Activated T-helper 9 cell treated with anti-CD3 and anti-CD28 coated beads, Interleukin-2, amount 50 U/mL, for 16 hours (primary cell): Measurements from ENCODE around the gene CTBP1.
"Not testable (repeated sequence)": the region's sequence is repeated elsewhere in the genome, so short reads cannot be mapped to it uniquely, and the experiment has no call there.

Source experiments
- DNase-seq: peaks from one replicate; pipeline ENCODE4 v3.0.0-alpha.2; 2020; ENCODE audit warnings: low read depth

Gene CTBP1

GRCh38 chr4:1237981-1238675 is 10.8 kb downstream of the CTBP1 start:
- no peak for DNase-seq

DNA sequence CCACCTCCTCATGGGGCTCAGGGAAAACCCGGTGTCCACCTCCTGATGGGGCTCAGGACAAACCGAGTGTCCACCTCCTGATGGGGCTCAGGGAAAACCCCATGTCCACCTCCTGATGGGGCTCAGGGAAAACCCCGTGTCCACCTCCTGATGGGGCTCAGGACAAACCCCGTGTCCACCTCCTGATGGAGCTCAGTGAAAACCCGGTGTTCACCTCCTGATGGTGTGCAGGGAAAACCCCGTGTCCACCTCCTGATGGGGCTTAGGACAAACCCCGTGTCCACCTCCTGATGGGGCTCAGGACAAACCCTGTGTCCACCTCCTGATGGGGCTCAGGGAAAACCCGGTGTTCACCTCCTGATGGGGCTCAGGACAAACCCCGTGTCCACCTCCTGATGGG is 11.7 kb downstream of the CTBP1 start:
- DNase-seq, result not testable (repeated sequence)

DNA sequence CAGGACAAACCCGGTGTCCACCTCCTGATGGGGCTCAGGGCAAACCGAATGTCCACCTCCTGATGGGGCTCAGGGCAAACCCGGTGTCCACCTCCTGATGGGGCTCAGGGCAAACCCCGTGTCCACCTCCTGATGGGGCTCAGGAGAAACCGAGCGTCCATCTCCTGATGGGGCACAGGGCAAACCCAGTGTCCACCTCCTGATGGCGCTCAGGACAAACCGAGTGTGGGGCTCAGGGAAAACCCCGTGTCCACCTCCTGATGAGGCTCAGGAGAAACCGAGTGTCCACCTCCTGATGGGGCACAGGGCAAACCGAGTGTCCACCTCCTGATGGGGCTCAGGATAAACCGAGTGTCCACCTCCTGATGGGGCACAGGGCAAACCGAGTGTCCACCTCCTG is 12.1 kb downstream of the CTBP1 start:
- not testable (repeated sequence) for DNase-seq

DNA sequence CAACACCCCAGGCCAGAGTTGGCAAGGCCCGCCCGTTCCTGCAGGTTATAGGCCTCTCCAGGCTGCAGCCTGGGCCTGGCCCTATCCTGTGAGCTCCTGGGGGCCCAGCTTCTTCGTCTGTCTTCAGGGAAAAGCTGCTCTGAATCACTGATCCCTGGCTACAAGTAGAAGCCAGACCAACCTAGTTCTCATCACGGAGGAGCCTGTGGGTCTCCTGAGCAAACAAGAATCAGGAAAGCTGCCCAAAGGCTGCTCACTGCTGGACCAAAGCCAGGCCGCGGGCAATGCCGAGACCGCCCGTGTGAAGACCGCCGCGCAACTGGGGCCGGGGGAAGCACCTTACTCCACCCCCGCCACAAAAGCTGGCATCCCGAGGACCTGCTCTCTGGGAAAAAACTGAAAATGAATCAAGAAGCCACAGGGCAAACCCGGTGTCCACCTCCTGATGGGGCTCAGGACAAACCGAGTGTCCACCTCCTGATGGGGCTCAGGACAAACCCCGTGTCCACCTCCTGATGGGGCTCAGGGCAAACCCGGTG is 12.8 kb downstream of the CTBP1 start:
- DNase-seq, result no peak

DNA sequence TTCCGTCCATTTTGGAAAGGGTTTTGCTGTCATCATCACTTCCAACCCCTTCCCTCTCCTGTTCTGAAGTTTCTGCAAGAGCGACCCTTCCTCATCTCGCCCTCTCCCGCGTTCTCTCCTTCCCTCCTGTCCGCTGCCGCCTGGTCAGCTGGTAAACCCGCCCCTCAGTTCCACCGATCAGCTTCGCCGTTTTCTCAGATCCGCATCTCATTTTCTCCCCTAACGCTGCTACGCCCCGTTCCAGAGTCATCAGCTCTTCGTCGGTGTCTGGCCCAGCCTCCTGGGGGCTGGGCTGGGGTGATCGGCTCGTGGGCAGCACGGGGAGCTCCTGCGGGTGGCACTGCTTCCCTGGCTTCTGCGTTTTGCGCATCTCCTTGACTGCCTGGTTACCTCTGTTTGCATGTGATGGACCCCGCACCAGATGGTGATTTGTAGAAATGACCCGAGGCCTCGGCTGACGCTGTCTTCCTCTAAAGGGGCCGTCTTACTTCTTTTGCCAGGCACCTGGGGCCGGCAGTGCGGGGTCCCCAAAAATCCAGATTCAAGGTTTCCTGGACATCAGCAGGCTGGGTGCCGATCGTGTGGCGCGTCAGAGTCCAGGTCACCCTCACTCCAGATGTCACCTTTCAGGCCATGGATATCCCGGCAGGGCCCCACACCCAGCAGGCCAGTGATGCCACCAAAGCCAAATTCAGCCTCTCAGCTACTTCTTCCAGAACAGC is 13.4 kb downstream of the CTBP1 start:
- no peak for DNase-seq

DNA sequence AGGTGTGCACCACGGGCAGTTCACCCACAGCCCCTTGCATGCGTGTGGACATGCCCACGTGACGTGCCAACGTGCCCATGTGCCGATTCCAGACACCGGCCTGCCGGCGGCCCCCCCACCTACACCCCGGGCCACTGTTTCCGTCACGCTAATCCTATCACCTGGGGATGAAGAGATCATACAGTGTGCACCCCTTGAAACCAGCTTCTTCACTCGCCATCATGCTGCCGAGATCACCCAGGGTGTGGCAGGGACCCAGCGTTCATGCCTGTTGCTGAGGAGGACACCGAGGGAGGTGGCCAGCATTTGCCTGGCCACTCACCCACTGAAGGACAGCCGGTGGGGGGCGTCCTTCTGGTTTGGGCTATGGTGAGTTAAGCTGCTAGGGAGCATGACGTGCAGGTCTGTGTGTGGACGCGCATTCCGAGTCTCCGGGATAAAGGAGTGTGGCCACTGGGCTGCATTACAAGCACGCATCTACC is 14.1 kb downstream of the CTBP1 start:
- DNase-seq, result no peak

- no peak for DNase-seq
Measured at GRCh38 chr4:1234309-1234695, 14.6 kb downstream of the CTBP1 start.

- no peak for DNase-seq
Measured at GRCh38 chr4:1233641-1234308, 15.2 kb downstream of the CTBP1 start.

GRCh38 chr4:1232661-1233621 is 16.0 kb downstream of the CTBP1 start:
- DNase-seq, result no peak

GRCh38 chr4:1231637-1232360 is 17.1 kb downstream of the CTBP1 start:
- no peak for DNase-seq

- no peak for DNase-seq
Measured at GRCh38 chr4:1230971-1231636, 17.8 kb downstream of the CTBP1 start.

- DNase-seq, result no peak
Measured at GRCh38 chr4:1230316-1230715, 18.6 kb downstream of the CTBP1 start.

GRCh38 chr4:1229117-1229849 is 19.6 kb downstream of the CTBP1 start:
- DNase-seq, result no peak

DNA sequence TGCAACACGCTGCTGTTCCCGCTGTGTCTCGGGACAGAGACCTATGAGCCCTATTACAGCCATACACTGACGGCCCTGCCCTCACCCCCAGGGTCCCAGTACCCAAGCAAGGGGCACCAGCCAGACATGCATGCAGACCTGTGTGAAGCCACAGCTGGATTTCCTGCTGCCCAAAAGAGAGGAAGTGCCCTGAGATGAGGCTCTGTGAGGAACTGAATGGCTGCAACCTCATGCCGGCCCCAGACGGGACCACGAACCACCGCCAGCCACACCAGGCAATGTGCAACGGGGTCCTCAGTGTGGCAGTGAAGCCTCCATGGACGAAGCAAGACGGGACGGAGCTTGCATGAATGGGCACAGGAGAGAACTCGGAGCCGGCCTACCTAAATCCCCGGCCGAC is 21.1 kb downstream of the CTBP1 start:
- DNase-seq, result no peak

- DNase-seq, result no peak
Measured at GRCh38 chr4:1226598-1226997, 22.3 kb downstream of the CTBP1 start.

- no peak for DNase-seq
Measured at GRCh38 chr4:1226144-1226481, 22.8 kb downstream of the CTBP1 start.

DNA sequence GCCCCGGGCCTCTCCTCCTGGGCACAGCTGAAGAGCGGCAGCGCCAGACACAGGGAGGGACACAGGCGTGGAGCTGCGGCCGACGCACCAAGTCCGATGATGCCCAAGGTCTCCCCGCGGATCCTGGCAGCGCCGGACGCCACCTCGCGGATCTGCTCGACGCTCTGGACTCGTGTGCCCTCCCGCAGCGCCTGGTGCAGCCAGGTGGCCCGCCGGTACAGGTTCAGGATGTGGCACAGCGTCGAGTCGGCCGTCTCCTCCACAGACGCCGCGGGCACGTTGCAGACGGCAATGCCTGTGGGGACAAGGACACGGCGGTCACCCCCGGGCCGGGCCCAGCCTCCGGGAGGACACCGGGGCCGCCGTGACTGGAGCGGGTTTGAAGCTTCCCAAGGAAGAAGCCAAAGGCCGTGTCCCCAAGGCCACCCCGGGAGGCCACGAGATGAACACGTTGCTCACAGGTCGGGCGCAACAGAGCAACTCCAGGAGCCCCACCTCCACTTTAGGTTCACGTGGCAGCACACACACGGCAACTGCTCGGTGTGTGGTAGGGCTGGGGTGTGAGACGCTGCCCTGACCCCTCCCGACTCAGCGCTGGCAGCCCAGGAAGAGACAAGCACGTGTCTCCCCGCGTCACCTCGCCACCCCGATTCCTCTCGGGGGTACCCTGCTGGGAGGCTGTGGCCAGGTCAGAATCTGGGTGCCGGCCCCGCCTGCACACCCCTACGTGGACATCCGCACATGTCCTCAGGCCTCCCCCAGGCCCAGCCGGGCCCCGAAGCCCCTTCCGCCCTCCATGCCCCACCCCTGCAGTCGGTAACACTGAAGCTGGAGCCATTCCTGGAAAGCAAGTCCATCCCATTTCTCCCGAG is 23.4 kb downstream of the CTBP1 start:
- no peak for DNase-seq

- no peak for DNase-seq
Measured at GRCh38 chr4:1223841-1224809, 24.8 kb downstream of the CTBP1 start.
